Fibroblast of skin of left quadriceps (primary cell): ENCODE measurements around the gene MAN2B2.
"Not testable (repeated sequence)": the region's sequence is repeated elsewhere in the genome, so short reads cannot be mapped to it uniquely, and the experiment has no call there.

Experiments
- DNase-seq, 2 experiments: peaks; one replicate each; pipeline ENCODE4 v3.0.0-alpha.2; 2013; ENCODE audit warnings: low read depth in 2 of 2

The MAN2B2 gene

GRCh38 chr4:6641971-6642320 lies 67.0 kb downstream of the MAN2B2 start:
- no peak for DNase-seq

- DNase-seq = no peak
Measured at GRCh38 chr4:6643141-6643847, 68.3 kb downstream of the MAN2B2 start.

- no peak for DNase-seq
Measured at GRCh38 chr4:6644792-6645530, 70.0 kb downstream of the MAN2B2 start.

GRCh38 chr4:6647169-6647568 lies 72.2 kb downstream of the MAN2B2 start:
- DNase-seq = no peak

- DNase-seq = no peak
Measured at GRCh38 chr4:6647582-6648230, 72.7 kb downstream of the MAN2B2 start.

- no peak for DNase-seq
Measured at GRCh38 chr4:6649216-6649615, 74.2 kb downstream of the MAN2B2 start.

GRCh38 chr4:6654211-6654610 lies 79.2 kb downstream of the MAN2B2 start:
- not testable (repeated sequence) for DNase-seq

- DNase-seq = not testable (repeated sequence)
Measured at GRCh38 chr4:6655291-6655690, 80.3 kb downstream of the MAN2B2 start.

GRCh38 chr4:6655924-6656323 lies 80.9 kb downstream of the MAN2B2 start:
- no peak for DNase-seq

GRCh38 chr4:6657242-6658208 lies 82.5 kb downstream of the MAN2B2 start:
- DNase-seq = no peak

GRCh38 chr4:6658209-6658595 lies 83.2 kb downstream of the MAN2B2 start:
- no peak for DNase-seq

- DNase-seq = no peak
Measured at GRCh38 chr4:6658597-6659075, 83.6 kb downstream of the MAN2B2 start.

GRCh38 chr4:6659897-6660296 lies 84.9 kb downstream of the MAN2B2 start:
- DNase-seq = no peak

GRCh38 chr4:6660430-6660829 lies 85.4 kb downstream of the MAN2B2 start:
- DNase-seq = no peak

- no peak for DNase-seq
Measured at GRCh38 chr4:6662591-6662990, 87.6 kb downstream of the MAN2B2 start.

GRCh38 chr4:6663596-6664393 lies 88.8 kb downstream of the MAN2B2 start:
- no peak for DNase-seq

GRCh38 chr4:6665320-6665654 lies 90.3 kb downstream of the MAN2B2 start:
- DNase-seq = no peak

GRCh38 chr4:6668391-6668790 lies 93.4 kb downstream of the MAN2B2 start:
- DNase-seq = no peak

GRCh38 chr4:6671648-6672047 lies 96.7 kb downstream of the MAN2B2 start:
- no peak for DNase-seq

- DNase-seq = no peak
Measured at GRCh38 chr4:6672131-6672530, 97.1 kb downstream of the MAN2B2 start.
